Tibial nerve (tissue), 4 donors: ENCODE measurements around the gene ROBO1.

Experiments used
- CTCF ChIP-seq, 5 experiments: fragments of 200-600 bp in 3 of 5; fragments of 450-650 bp in 2 of 5; sonication (generic) in 3 of 5; IDR thresholded peaks; one replicate each; pipeline ENCODE4 v1.5.1; 2016 to 2019; ENCODE audit warnings: antibody characterized with exemption in 5 of 5, mild to moderate bottlenecking in 3 of 5, moderate library complexity in 2 of 5
- EP300 ChIP-seq, 2 donors: sonication (generic); formaldehyde crosslinking; IDR thresholded peaks; one replicate each; pipeline ENCODE4 v1.6.1; 2017; ENCODE audit warnings: antibody characterized with exemption in 2 of 2, mild to moderate bottlenecking in 1 of 2
- POLR2A ChIP-seq, 2 donors: fragments of 450-650 bp; IDR thresholded peaks; one replicate each; pipeline ENCODE4 v1.6.1; 2017; ENCODE audit warnings: antibody characterized with exemption in 2 of 2, mild to moderate bottlenecking in 2 of 2, moderate library complexity in 2 of 2

DNA sequence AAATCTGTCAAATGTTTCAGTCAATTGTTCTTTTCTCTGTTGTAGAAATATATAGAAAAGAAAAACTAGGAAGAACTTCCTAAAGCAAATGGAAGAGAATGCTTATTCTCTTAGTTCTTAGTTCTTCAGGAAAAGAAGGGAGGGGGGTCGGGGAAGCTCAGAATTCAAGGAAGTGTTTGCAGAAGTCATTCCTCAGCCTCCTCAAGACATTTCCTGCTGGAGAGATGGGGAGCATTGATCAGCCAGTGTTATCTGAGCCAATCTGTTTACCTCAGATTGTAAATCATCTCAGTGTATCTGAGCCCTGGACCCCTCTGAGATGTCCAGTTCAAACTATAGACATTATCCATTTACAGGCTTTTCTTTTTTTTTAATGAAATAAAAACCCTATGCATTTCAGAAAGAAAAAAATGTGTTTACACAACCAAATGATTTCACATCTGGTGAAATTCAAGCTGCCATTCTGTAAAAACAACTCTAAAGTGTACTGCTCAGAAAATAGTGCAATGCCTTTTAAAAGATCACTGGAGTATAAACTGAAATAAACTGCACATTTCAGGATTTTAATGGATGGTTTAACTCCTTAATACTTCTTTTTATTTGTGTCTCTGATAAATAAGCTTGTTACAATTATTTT is 460.7 kb downstream of the ROBO1 start:
- TF ChIP-seq POLR2A (IDR thresholded peaks at IDR 0.05) (no peak), CTCF (IDR thresholded peaks at IDR 0.05) (no peak), EP300 (IDR thresholded peaks at IDR 0.05) (no peak)
